ENCODE results near the gene ZNF324B. TPM values are rescaled to one million over a fixed set of nuclear protein-coding genes. Genes with fewer than 3 reads are reported as not detected.
"Not testable (repeated sequence)": the region's sequence is repeated elsewhere in the genome, so short reads cannot be mapped to it uniquely, and the experiment has no call there.

The ZNF324B gene
- total RNA-seq, 6 donors from 2014 or later, result 6.9 to 18.9 (median 9.8) TPM

GRCh38 chr19:58482372-58482771, 30.9 kb downstream of the ZNF324B start:
- no peak overlapping the region for H3K27ac ChIP-seq
- peaks cover 0 to under 1% (median under 1%) of the 10 kb centered on the region in 4 donors for H3K4me1 ChIP-seq
- ATAC-seq (ENCODE audit: low FRiP score in 2 of 2) (no peak), DNase-seq (no peak)
- H3K27me3 ChIP-seq, result no peaks in the 10 kb centered on the region
- no peak overlapping the region for H3K4me3 ChIP-seq
- TF ChIP-seq EP300 (IDR thresholded peaks at IDR 0.05) (no peak), CTCF (IDR thresholded peaks at IDR 0.05) (no peak), POLR2AphosphoS5 (IDR thresholded peaks at IDR 0.05) (no peak), POLR2A (IDR thresholded peaks at IDR 0.05) (no peak)
- 81 to 88% methylated on average over 4 to 7 of the region's 7 CpGs for WGBS, 2 donors
- H3K36me3 ChIP-seq, result peaks cover 0 to 33% (median 24%) of the 10 kb centered on the region in 4 donors
- no peaks in the 10 kb centered on the region for H3K9me3 ChIP-seq

DNA sequence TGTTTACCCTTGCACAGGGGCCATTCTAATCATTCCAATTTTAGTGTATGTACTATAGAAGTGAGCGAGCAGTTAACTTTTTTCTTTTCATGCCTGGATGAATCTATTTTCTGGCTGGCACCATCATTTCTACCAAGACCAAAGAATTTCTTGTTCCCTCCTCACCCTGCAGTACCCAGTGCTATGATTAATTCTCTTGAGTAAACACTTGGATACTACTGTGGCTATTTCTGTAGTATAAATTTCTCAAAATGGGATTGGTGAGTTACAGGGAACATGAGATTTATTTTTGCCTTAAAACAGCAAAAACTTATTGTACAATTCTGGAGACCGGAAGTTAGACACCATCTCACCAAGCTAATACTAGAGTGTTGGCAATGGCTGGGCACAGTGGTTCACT, 32.4 kb downstream of the ZNF324B start:
- no peak overlapping the region for H3K27ac ChIP-seq
- H3K4me1 ChIP-seq, result no peaks in the 10 kb centered on the region
- ATAC-seq (ENCODE audit: low FRiP score in 2 of 2), result no peak
- DNase-seq, result no peak
- H3K36me3 ChIP-seq, result peaks cover 0 to 28% (median 22%) of the 10 kb centered on the region in 4 donors
- H3K27me3 ChIP-seq, result no peaks in the 10 kb centered on the region
- H3K4me3 ChIP-seq, result no peak overlapping the region
- WGBS, 2 donors, result 90 to 92% methylated on average over 2 of the region's 2 CpGs
- TF ChIP-seq EP300 (IDR thresholded peaks at IDR 0.05) (no peak), CTCF (IDR thresholded peaks at IDR 0.05) (no peak), POLR2AphosphoS5 (IDR thresholded peaks at IDR 0.05) (no peak), POLR2A (IDR thresholded peaks at IDR 0.05) (no peak)
- H3K9me3 ChIP-seq, result no peaks in the 10 kb centered on the region

DNA sequence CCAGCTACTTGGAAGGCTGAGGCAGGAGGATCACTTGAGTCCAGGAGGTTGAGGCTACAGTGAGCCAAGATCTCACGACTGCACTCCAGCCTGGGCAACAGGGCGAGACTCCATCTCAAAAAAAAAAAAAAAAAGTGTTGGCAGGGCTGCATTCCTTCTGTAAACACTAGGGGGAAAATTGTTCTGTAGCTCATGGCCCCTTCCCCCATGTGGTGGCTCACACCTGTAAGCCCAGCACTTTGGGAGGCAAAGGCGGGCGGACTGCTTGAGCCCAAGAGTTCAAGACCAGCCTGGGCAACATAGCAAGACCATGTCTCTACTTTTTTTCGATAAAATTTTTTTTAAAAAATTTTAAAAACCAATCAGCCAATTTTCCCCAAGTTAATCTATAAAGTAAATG, 32.9 kb downstream of the ZNF324B start:
- not testable (repeated sequence) for H3K4me1 ChIP-seq; H3K9me3 ChIP-seq; DNase-seq; H3K27ac ChIP-seq; H3K27me3 ChIP-seq; ATAC-seq (ENCODE audit: low FRiP score in 2 of 2); H3K4me3 ChIP-seq
- H3K36me3 ChIP-seq, result peaks cover 0 to 22% (median 20%) of the 10 kb centered on the region in 4 donors
- WGBS, 2 donors, result 84 to 89% methylated on average over 5 of the region's 5 CpGs

DNA sequence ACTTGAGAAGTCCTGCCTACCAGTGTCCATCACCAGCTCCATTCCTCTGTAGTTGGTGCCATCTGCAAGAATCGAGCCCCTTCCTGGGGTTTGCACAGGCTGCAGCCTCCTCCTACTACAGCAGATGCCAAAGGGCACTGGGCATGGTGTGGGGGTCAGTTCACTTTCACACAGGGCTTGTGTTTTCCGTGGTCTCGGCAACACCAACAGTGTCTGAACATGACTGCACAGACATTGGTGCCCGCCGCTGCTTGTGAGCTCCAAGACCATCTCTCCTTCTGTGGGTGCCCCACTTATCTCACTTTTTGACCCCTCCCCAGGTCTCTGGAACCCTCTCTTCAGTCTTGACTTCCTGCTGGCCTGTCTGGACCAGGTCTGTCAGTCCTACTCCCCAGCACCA, 40.0 kb downstream of the ZNF324B start:
- 84% methylated on average over 5 of the region's 5 CpGs for WGBS, 2 donors
- Histone ChIP-seq H3K9me3 (no peaks in the 10 kb centered on the region), H3K36me3 (no peaks in the 10 kb centered on the region), H3K27ac (no peak overlapping the region), H3K4me3 (no peak overlapping the region), H3K4me1 (no peaks in the 10 kb centered on the region), H3K27me3 (no peaks in the 10 kb centered on the region)
- TF ChIP-seq EP300 (IDR thresholded peaks at IDR 0.05) (no peak), POLR2AphosphoS5 (IDR thresholded peaks at IDR 0.05) (no peak), POLR2A (IDR thresholded peaks at IDR 0.05) (no peak)
- no peak for ATAC-seq (ENCODE audit: low FRiP score in 2 of 2)
- no peak for DNase-seq

DNA sequence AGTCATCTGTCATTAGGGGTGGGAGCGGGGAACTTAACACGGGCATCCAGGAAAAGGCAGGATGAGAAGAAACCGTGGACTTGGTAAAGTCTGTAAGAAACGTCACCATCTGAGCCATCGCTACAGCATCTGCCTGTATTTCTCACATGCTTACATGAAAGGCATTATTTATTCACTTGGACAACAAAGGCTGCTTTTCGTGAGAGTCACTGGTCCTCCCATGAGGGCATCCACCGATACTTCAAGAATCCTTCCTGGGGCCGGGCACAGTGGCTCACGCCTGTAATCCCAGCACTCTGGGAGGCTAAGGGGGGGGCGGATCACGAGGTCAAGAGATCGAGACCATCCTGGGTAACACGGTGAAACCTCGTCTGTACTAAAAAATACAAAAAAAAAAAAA, 40.8 kb downstream of the ZNF324B start:
- DNase-seq (no peak), ATAC-seq (ENCODE audit: low FRiP score in 2 of 2) (no peak)
- no peaks in the 10 kb centered on the region for H3K9me3 ChIP-seq
- H3K36me3 ChIP-seq, result no peaks in the 10 kb centered on the region
- no peaks in the 10 kb centered on the region for H3K4me1 ChIP-seq
- H3K27ac ChIP-seq, result no peak overlapping the region
- TF ChIP-seq POLR2A (IDR thresholded peaks at IDR 0.05) (no peak), CTCF (IDR thresholded peaks at IDR 0.05) (no peak), EP300 (IDR thresholded peaks at IDR 0.05) (no peak), POLR2AphosphoS5 (IDR thresholded peaks at IDR 0.05) (no peak)
- H3K27me3 ChIP-seq, result no peaks in the 10 kb centered on the region
- H3K4me3 ChIP-seq, result no peak overlapping the region
- 92 to 93% methylated on average over 14 of the region's 14 CpGs for WGBS, 2 donors

DNA sequence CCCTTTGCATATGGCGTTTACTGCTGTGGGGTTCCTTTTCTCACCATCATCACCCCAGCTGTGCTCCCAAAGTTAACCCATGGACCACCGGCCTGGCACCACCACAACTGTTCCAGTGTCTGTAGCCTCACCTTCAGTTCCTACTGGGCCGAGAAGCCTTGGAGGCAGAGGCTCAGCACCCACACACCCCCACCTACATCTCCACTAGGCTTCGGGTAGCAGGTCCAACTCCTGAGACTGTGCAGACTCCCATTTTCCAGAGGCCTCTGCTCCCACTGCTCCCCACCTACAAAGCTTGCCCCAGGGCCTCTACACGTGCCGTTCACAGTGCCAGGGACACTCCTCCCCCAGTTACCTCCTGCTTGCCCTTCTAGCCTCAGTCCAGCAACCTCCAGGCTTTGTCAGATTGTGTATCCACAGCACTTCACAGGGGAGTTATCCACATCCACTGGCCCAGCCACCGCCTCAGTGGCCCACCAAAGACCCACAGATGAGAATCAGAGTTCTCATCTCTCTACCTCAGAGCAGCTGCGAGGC, 46.3 kb downstream of the ZNF324B start:
- no peak overlapping the region for H3K4me3 ChIP-seq
- no peaks in the 10 kb centered on the region for H3K36me3 ChIP-seq
- H3K4me1 ChIP-seq, result peaks cover 18 to 27% (median 21%) of the 10 kb centered on the region in 4 donors
- ATAC-seq (ENCODE audit: low FRiP score in 2 of 2), result no peak
- H3K27me3 ChIP-seq, result no peaks in the 10 kb centered on the region
- no peaks in the 10 kb centered on the region for H3K9me3 ChIP-seq
- no peak for DNase-seq
- no peak overlapping the region for H3K27ac ChIP-seq
- 91 to 93% methylated on average over 7 to 8 of the region's 8 CpGs for WGBS, 2 donors
- no peak for TF ChIP-seq EP300 (IDR thresholded peaks at IDR 0.05)
- TF ChIP-seq POLR2A (IDR thresholded peaks at IDR 0.05), result no peak
- TF ChIP-seq POLR2AphosphoS5 (IDR thresholded peaks at IDR 0.05), result no peak
- TF ChIP-seq CTCF (IDR thresholded peaks at IDR 0.05), result no peak
